DMS 273 (cell line): ENCODE data around the gene RPH3AL.

Experiments
- DNase-seq: peaks from one replicate; lab custom pipeline; 2025; ENCODE audit not compliant: unreplicated experiment; lab: John Stamatoyannopoulos, UW

The RPH3AL gene

DNA sequence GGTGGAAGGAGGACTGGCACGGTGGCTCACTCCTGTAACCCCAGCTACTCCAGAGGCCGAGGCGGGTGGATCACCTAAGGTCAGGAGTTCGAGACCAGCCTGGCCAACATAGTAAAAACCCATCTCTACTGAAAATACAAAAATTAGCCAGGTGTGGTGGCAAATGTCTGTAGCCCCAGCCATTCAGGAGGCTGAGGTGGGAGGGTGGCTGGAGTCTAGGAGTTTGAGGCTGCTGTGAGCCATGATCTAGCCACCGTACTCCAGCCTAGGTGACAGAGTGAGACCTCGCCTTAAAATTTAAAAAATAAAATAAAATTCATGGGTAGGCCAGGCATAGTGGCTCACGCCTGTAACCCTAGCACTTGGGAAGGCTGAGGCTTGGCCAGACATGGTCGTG is 1.2 kb upstream of the RPH3AL start:
- DNase-seq: no peak

DNA sequence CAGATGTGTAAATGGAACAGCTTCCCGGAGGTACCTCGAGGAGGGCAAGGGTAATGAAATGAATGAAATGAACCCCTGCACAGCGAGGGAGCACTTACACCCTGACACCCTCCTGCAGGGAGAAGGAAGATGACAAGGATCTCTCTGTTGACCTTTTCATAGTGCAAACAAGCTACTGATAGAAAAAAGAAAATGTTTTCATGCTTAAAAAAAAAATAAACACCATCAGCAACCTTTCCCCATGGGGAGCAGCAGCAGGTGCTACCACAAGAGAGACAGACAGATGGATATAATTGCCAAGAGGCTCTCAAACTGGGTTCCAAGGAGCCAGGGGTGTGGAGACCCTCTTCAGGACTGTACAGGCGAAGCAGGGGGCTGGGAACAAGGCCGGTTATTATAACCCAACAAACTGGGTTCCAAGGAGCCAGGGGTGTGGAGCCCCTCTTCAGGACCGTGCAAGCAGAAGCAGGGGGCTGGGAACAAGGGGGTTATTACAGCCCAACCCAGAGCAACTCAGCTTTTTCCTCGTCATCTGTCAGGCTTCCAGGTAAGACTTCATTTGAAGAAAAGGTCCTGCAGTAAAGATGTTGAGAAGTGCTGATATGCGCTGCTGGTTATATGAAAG is 718 bp upstream of the RPH3AL start:
- no peak for DNase-seq

DNA sequence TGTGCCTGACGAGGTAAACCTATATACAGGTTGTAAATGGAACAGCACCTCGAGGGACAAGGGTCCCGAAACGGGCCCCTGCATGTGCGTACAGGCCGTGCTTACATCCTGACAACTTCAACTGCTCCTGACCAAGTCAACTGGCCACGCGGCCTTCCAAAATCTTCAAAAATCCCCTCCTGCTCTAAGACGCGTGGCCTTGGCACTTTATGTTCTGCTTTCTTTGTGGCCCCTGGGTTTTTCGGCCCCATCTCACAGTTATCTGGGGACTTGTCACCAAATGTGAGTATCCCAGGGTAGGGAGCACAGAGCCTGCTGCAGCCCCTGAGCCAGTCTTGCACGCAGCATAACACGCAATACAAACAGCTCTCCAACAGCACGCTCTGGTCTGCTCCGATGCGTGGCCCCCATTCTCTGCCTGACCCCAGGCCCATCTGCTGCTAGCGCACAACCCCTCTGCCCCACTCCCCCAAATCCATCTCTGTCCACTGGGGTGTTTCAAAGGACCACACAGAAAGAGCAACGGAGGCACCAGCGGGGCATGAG is 659 bp downstream of the RPH3AL start:
- DNase-seq: no peak

DNA sequence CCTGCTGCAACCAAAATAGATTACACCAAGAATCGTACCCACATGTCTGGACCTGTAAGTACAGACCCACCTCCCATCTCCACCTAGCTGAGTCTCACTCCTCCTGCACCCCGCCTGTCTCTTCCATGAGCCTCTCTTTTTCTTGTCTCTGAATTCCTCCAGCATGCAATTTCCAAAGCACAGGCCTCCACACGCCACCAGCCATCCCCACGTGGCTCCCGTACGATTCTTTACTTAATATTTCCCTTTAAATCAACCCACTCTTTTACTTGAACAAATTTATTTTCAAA is 1.2 kb downstream of the RPH3AL start:
- DNase-seq: no peak

DNA sequence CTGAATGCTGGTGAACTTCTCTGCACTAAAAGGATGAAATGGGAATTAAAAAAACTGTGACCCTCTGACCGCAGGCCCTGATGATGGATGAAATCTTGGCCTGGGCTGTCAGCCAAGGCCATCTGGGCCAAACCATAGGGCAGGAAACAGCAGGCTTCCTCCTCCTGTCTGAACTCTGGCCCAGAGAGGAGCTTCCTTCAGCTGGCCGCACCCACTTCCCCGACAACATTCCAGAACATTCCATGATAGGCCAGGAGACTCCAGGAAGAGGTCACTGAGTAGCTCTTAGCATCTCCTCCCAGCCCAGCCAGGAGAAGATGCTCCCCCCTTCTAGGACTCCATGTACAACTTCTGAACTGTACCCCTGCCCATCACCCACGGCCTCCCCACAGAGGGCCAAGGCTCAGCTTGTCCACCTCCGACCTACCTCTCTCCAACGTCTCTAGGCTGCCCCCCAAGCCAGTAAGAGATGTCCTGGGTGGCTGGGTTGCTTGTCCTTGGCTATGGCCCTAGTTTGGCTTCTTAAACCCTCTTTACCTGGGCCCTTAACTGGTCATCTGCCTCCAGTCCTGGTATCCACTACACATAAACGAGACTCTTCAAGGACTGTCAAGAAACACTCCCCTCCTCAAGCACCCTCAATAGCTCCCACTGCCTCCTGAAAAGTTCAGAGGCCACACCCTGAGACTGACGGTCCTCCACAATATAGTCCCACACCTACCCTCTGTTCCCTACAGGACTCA is 1.7 kb downstream of the RPH3AL start:
- peak; percentile 18 for DNase-seq

DNA sequence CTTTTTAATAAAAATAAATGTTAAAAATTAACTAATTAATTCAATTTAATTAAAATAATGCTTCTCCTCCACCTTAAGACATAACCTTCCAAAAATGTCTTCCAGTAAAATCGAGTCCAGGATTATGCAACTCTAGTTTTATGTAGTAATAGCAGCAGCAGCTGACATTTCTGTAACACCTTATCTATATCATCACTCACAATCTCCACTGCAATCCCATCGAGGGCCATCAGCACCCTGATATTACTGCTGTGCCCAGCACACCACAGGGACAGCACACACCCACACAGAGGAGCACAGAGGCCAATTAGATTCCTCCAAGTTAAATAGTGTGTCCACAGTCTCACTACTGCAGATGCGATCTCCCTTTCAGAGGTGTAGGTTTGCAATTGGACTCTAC is 2.9 kb downstream of the RPH3AL start:
- no peak for DNase-seq

DNA sequence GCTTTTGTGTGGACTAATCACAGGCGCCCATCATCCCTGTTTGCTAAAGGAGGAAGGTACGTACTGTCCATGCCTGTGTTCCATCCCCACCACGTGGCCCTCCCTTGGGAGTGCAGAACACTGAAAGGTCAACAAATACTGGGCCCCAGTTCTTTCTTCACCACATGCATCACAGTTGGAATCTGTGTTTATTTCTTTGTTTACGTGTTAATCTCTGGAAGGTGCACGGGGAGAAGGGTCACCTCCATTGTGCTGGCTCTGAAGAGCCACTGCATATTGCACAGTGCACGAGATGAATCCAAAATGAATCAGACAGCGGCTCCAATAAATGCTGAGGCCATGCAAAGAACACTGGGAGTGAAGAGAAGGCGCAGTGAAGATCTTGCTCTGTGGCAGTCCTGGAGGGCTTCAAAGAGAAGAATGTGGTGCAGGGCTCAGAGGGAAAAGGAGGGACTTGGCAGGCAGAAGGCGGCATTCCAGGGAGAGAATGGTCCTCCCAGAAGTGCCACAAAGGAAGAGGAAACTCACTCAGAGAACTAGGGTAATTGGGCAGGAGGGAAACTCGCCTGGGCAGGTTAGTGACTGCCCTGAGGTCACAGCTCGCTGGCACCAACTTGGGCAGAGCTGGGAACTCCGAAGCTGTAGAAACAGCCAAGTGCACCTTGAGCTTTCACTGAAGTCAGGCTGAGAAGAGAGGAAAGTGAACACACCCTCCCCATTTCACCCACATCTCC is 3.7 kb downstream of the RPH3AL start:
- DNase-seq: no peak

DNA sequence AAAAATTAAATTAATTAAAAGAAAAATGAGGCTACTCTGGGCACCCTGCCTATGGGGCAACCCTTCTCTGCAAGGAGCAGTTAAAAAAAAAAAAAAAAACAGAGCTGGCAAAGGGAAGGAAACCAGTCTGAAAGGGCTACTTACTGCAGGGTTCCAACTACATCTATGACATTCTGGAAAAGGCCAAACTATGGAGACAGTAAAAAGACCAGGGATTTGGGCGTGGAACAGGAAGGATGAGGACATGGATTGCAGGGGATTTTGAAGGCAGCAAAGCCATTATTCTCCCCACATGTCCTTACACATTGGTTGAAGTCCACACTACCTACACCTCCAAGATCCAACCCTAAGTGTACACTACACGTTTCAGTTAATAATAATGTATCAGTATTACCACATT is 4.6 kb downstream of the RPH3AL start:
- DNase-seq: no peak

DNA sequence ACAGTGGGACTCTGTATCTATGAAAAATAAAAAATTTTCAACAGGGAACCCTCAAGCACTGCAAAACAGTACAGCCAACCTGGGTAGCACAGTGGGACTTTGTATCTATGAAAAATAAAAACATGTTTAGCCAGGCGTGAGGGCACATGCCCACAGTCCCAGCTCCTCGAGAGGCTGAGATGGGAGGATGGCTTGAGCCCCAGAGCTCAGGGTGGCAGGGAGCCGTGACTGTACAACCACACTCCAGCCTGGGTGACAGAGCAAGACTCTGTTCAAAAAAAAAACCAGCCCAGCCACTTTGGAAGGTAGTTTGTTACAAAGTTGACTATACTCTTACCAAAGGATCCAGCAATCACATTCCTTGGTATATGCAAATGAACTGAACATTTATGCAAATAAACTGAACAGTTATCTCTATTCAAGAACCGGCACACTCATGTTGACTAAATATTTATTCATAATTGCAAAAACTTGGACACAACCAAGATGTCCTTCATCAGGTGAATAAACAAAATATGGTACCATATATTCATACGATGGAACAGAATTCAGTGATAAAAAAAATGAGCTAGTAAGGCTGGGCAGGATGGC is 5.2 kb downstream of the RPH3AL start:
- DNase-seq: no peak

DNA sequence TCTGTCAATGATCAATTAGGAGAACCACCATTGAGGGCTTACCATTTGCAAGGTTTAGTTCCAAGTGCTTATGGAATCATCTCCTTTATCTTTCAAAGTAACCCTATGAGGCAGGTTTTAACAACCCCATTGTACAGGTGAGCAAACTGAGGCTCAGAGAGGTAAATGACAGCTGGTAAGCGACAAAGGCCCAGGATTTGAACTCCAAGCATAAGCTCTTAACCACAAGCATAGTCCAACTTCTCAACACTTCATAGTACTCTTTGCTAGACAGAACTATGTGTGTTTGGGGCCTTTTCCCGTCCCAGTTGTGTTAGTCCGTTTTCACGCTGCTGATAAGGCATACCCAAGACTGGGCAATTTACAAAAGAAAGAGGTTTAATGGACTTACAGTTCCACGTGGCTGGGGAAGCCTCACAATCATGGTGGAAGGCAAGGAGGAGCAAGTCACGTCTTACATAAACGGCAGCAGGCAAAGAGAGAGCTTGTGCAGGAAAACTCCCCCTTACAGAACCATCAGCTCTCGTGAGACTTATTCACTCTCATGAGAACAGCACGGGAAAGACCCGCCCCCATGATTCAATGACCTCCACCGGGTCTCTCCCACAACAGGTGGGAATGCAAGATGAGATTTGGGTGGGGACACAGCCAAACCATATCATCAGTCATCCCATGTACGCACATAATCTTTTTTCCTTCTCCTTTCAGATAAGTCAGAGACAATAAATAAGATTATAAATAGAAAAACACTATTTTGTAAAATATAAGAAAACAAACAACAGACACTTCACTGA is 6.4 kb downstream of the RPH3AL start:
- DNase-seq: no peak

DNA sequence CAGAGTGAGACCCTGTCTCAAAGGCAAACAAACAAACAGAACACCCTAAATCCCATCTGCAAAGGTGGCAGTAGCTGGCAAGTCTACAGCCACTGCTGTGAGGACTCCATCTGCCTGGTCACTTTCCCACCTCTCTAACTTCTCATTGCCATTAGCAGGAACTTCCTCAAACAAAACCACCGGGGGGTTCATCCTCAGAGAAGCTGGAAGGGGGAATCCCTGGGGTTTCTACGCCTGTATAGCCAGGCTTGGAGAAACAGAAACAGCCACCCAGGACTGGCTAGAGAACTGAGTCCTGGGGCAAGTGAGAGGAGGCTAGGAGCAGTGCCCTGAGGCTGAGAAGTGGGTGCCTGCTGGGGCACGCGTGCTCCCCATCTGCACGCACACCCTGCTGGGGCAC is 7.3 kb downstream of the RPH3AL start:
- no peak for DNase-seq

DNA sequence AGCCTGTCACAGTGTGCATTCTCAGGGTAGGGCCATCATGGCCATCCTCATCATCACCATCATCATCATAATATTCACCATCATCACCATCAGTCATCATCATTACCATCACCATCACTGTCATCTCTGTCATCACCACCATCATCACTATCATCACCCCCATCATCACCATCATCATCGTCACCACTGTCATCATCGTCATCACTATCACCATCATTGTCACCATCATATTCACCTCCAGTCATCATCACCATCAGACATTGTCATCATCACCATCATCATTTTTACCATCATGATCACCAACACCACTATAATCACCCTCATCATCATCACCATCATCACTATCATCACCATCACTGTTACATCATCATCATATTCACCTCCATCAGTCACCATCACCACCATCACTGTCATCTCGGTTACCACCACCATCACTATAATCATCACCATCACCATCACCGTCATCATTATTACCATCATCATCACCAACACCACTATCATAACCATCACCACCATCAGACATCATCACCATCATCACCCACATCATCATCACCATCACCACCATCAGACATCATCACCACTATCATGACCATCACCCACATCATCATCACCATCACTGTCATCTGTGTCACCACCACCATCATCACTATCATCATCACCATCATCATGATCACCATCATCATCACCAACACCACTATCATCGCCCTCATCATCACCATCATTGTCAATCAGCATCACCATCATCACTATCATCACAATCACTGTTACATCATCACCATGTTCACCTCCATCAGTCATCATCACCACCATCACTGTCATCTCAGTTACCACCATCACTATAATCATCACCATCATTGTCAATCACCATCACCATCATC is 8.5 kb downstream of the RPH3AL start:
- DNase-seq: no peak

DNA sequence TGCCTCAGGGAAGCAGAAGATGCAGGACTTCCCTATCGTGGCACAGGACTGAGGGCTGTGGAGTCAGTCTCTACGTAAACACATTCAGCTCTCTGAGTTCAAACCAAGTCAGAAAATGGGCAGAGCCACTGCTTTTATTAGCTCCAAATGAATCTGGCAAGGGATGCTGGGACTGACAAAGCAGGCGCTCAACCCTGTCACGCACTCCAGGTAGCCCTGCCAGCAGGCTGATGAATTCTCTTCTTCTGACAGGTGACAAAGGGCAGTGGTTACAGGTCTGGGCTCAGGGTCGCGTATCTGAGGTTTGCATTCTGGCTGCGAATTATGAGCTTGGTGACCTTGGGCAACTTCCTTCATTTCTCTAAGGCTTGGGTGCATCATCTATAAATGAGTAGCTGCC is 9.4 kb downstream of the RPH3AL start:
- DNase-seq: no peak

DNA sequence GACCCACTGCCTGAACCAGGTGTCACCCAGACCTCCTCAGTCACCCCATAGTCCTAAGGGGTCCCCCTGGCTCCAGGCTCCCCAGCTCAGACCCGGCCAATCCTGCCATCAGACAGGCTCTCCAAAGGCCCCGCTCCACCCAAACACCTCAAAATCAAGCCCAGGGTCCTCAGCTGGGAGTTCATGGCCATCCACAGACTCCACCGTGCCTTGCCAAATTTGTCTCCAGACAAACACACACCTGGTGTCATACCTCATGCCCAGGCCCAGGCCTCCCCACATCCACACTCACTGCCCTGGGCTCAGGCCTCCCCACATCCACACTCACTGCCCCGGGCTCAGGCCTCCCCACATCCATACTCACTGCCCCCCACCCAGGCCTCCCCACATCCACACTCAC is 12.5 kb downstream of the RPH3AL start:
- DNase-seq: no peak

DNA sequence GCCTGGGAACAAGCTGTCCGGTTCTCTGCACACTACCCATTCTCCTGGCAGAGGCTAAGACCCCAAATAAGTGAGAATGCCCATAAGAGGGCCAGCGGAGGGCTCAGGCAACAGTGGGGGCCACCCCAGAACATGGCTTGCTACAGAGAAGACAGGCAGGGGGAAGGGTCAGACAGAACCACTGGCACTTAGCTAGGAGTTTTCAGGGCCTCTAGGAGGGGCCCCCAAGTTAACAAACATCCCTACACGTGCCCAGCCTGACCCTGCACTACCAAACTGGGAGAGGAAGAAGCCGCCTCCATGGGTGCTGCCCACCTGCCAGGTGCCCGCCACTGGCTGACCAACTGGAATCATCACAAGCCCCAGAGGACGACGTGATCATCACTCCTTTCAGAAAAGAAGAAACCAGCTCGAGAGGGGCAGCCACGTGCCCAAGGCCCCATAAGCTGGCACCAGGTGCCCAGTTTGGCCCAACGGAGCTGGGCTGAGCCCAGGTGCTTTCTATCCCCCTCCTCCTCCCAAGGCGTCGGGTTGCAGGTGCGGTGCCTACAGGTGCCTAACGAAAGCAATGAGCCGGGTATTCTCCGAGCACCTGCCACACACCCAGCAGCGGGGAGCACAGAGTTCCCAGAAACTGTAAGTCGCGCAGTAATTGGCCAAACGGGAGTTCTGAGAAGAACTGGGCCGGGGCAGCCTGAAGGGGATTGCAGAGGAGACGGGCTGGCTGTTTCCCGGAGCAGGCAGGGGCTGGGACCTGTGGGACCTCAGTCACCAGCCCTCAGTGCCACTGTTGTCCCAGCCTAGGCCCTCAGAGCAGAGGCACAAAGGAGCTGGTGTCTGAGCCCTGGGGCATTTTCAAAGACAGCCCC is 13.2 kb downstream of the RPH3AL start:
- no peak for DNase-seq

DNA sequence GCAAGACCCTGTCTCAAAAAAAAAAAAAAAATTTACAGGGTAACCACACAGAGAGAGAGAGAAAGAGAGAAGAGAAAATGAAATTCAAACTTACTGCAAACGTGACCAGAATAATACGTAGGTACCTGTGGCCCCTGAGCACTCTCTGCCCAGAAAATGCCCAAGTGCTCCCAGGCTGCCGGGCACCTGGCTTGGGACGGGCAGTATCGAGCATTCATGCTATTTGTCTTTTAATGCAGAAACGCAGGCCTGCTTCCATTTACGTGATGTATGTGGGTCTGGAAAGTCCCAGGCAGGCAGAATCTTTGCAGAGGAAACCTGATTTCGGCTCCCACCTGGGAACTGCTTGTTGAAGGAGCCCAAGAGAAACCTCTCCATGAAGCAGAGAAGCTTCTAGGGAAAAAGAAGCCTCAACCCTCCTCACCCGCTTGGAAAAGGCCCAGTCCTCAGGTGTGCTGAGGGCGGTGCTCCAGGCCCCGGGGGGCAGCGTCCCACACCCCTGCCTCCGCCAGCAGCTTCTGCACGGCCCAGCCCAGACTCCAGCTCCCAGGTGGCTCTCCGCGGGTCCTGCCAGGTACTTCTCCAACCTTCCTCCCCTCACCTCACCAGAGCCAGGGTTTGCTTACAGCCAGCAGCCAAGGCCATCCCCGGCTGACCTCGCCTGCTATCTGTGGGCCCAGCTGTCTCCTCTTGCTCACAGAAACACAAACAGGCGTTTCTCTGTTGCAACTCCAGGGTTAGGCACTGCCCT is 14.0 kb downstream of the RPH3AL start:
- peak; percentile 27 for DNase-seq

DNA sequence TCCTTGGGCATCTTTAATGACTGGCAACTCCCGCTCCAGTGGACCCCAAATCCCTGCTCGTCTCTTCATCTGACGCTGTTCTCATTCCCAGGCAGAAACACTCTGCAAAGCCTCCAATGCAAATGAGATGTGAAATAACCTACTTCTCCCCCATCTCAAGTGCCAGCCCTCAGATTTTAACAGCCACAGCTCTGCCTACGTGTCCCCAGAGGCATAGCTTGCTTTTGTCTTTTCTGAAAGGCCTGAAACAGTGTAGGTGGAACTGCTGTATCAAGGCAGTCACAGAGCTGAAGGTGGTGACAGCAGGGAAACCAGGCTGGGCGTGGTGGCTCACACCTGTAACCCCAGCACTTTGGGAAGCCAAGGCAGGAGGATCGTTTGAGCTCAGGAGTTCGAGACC is 14.7 kb downstream of the RPH3AL start:
- DNase-seq: no peak

DNA sequence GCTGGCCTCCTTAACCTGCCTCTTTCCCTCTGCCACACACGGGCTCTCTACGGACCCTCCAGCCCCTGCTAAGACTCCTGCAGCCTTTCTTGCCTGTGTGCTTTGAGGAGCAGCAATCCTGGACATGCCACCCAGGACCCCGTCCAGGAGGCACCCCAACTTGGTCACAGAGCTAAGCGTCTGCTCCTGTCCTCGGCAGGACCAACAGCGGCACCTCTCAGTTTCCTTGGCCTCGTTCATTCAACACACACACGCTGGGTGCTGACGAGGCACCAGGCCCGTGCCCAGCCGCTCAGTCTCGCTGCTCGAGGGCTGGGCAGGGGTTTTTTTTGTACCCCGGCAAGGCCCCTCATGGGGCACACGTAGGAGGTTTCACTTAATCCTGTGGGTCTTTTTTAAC is 15.2 kb downstream of the RPH3AL start:
- DNase-seq: no peak
